Measurements from ENCODE around the gene SPG7.
A peak's percentile ranks its signal among the peaks of the same experiment; 100 is the strongest.

SPG7 gene

DNA sequence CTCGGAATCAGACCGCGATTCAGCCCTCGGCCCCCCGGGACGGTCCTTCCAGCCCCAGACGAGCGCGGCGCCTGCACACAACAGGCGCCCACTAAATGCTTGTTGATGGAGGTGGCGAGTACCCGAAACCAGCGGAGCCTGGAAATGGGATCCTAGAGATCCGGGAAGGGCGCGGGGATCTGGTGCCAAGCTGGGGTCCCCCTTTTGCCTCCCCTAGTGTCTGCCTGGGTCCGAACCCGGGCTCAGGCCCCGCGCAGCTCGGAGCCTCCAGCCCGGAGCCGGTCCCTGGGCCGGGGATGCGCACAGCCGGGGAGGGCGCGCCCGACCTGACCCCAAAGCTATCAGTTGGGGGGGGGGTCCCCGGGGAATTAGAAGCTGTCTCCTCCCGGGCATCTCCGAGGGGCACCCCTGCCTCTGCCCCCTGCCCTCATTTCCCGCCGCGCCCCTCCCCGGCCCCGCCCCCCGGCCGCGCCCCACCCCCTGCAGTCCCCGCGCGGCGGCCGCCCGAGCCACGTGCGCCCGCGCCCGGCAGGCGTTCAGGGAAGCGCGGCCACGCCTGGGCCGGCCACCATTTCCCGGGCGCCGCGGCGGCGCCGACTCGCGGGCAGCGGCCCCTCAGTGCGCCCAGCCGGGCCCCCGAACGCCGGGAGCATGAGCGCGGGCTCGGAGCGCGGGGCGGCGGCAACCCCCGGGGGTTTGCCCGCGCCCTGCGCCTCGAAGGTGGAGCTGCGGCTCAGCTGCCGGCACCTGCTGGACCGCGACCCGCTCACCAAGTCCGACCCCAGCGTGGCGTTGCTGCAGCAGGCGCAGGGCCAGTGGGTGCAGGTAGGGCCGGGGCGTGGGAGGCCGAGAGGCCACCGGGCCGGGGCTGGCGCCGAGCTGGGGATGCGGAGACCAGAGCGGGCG is 67.3 kb downstream of the SPG7 start, which contains the start of gene CPNE7:
TSS of gene CPNE7 (plus strand) at position 512 of the 906 bp plus-strand sequence. CDS start at position 652, 140 bp downstream.
- Histone ChIP-seq H3K79me2 (ENCODE audit: control insufficient read depth, insufficient read depth, low read length, poor library complexity) (no peaks in the 10 kb centered on the region), H4K91ac (ENCODE audit: low read depth, low read length) (peak within 1 kb of the TSS; percentile 13), H2BK5ac (ENCODE audit: low read depth, low read length, poor library complexity) (peak within 1 kb of the TSS; percentile 16), H3K27ac (ENCODE audit: low read depth, low read length) (no peak within 1 kb of the TSS), H3K23ac (ENCODE audit: low read length) (no peak within 1 kb of the TSS), H3K79me1 (ENCODE audit: low read length) (peaks cover 2% of the 10 kb centered on the region), H2AK5ac (ENCODE audit: low read length) (no peak within 1 kb of the TSS), H4K12ac (ENCODE audit: low read depth, low read length) (no peak within 1 kb of the TSS), H2AFZ (ENCODE audit: insufficient read depth, low read length, poor library complexity) (peak within 1 kb of the TSS; percentile 12), H3K14ac (ENCODE audit: low read length) (no peak within 1 kb of the TSS), H3K18ac (ENCODE audit: low read length) (no peak within 1 kb of the TSS), H2BK120ac (ENCODE audit: insufficient read depth, low read length, poor library complexity) (peak within 1 kb of the TSS; percentile 1), H3K4me1 (ENCODE audit: control insufficient read depth in 1 of 2, insufficient read depth in 2 of 2, low read length in 2 of 2) (peaks cover 14 to 19% of the 10 kb centered on the region in 2 experiments), H3K27me3 (ENCODE audit: insufficient read depth, low read length) (peaks cover 29% of the 10 kb centered on the region), H2BK12ac (ENCODE audit: low read length) (no peak within 1 kb of the TSS), H3K4me2 (ENCODE audit: low read length) (peak within 1 kb of the TSS; percentile 48), H3K4ac (ENCODE audit: low read depth, low read length) (no peak within 1 kb of the TSS), H3K9me3 (ENCODE audit: insufficient read depth, low read depth, low read length) (peaks cover 17% of the 10 kb centered on the region), H3K36me3 (ENCODE audit: control insufficient read depth in 1 of 2, insufficient read depth in 2 of 2, low read length in 2 of 2) (no peaks in the 10 kb centered on the region), H4K8ac (ENCODE audit: low read depth, low read length) (peak within 1 kb of the TSS; percentile 44), H3K9ac (ENCODE audit: low read length) (no peak within 1 kb of the TSS), H3K4me3 (ENCODE audit: low read depth, low read length) (no peak within 1 kb of the TSS)
- no CpG with 5 or more reads among the region's 103 CpGs for WGBS (ENCODE audit: extremely low coverage, insufficient coverage, insufficient read length)
- DNase-seq: no peak

DNA sequence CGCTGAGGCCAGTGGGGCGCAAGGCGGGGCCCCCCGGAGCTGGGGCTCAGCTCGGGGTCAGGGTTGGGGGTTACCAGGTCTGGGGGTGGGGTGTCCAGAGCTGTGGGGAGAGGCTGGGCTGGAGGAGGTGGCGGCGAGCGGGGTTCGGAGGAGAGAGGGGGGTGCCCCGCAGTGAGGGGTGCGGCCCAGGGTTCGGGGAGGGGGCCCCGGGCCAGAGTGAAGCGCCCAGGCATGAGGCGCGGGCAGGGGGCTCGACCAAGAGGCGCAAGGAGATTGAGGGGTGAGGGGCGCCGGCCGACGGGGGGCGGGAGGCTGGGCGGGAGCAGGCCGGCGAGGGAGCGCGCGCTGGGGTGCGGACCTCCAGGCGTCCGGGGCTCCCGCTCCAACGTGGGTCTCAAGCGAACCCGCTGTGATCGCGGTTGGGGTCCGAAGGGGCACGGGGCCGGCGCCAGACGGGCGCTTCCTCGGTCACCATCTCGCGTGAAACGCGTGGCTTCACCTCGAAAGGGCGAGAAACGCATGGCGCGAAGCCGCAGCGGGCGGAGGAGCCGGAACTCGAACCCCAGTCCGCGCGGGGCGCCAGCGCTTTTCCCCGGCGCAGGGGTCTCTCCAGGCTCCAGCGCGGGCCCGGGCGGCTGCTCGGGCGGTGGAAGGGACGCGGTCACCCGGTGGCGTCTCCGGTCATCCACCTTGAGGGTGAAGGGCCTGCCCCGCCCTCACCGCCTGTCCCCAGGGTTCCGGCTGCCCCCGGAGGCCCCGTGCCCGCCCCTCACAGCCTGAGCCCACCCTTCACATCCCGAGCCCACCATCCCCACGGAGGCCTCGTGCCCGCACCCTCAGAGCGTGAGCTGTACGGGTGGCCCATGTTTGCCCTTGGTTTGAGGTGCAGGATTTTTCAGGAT is 68.2 kb downstream of the SPG7 start:
- Histone ChIP-seq H3K36me3 (ENCODE audit: control insufficient read depth in 1 of 2, insufficient read depth in 2 of 2, low read length in 2 of 2) (no peaks in the 10 kb centered on the region), H3K27me3 (ENCODE audit: insufficient read depth, low read length) (peaks cover 29% of the 10 kb centered on the region), H3K79me2 (ENCODE audit: control insufficient read depth, insufficient read depth, low read length, poor library complexity) (no peaks in the 10 kb centered on the region), H4K8ac (ENCODE audit: low read depth, low read length) (no peak overlapping the region), H3K79me1 (ENCODE audit: low read length) (peaks cover 2% of the 10 kb centered on the region), H2BK12ac (ENCODE audit: low read length) (no peak overlapping the region), H2AK5ac (ENCODE audit: low read length) (no peak overlapping the region), H4K91ac (ENCODE audit: low read depth, low read length) (no peak overlapping the region), H3K27ac (ENCODE audit: low read depth, low read length) (no peak overlapping the region), H3K23ac (ENCODE audit: low read length) (no peak overlapping the region), H3K18ac (ENCODE audit: low read length) (no peak overlapping the region), H4K12ac (ENCODE audit: low read depth, low read length) (no peak overlapping the region), H3K4me2 (ENCODE audit: low read length) (peak overlapping the region; percentile 48), H3K4me1 (ENCODE audit: control insufficient read depth in 1 of 2, insufficient read depth in 2 of 2, low read length in 2 of 2) (peaks cover 20 to 24% of the 10 kb centered on the region in 2 experiments), H3K4ac (ENCODE audit: low read depth, low read length) (no peak overlapping the region), H2AFZ (ENCODE audit: insufficient read depth, low read length, poor library complexity) (no peak overlapping the region), H2BK120ac (ENCODE audit: insufficient read depth, low read length, poor library complexity) (no peak overlapping the region), H3K14ac (ENCODE audit: low read length) (no peak overlapping the region), H3K9ac (ENCODE audit: low read length) (no peak overlapping the region), H2BK5ac (ENCODE audit: low read depth, low read length, poor library complexity) (no peak overlapping the region), H3K4me3 (ENCODE audit: low read depth, low read length) (no peak overlapping the region), H3K9me3 (ENCODE audit: insufficient read depth, low read depth, low read length) (peaks cover 22% of the 10 kb centered on the region)
- WGBS (ENCODE audit: extremely low coverage, insufficient coverage, insufficient read length): no CpG with 5 or more reads among the region's 89 CpGs
- DNase-seq: no peak

DNA sequence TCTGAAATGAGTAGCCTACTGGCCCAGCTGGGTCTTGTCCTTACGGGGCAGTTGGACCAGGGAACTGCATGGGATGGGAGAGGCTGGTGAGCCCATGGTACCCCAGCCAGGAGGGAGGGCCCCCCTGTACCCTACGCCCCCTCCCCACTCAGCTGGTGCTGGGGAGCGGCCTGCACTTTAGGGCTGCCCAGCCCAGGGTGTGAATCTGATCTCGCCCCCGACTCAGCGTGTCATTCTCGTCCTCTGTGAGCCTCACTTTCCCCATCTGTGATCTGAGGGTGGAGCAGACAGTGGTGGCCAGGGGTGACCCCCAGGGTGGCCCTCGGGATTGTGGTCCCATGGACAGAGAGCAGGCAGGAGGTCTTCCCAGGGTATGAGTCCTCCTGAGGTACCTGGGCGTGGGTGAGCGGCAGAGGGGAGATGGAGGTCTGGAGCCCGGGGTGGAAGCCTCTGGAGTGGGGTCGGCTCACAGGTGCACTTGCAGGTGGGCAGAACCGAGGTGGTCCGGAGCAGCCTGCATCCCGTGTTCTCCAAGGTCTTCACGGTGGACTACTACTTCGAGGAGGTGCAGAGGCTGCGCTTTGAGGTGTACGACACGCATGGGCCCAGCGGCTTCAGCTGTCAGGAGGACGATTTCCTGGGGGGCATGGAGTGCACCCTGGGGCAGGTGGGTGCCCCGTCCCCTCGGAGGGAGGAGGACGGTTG is 69.0 kb downstream of the SPG7 start:
- no peak overlapping the region for H3K23ac ChIP-seq (ENCODE audit: low read length)
- peaks cover 29% of the 10 kb centered on the region for H3K27me3 ChIP-seq (ENCODE audit: insufficient read depth, low read length)

DNA sequence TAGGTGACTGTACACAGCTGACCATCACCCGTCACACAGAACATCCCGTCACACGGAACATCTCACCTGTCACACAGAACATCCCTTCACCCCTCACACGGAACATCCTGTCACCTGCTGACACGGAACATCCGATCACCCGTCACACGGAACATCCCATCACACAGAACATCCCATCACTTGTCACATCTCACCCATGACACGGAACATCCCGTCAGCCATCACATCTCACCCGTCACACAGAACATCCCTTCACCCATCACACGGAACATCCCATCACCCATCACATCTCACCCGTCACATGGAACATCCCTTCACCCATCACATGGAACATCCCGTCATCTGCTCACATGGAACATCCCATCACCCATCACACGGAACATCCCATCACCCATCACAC is 71.1 kb downstream of the SPG7 start:
- H3K4me3 ChIP-seq (ENCODE audit: low read depth, low read length): no peak overlapping the region
- no peak overlapping the region for H2BK12ac ChIP-seq (ENCODE audit: low read length)
- 67% methylated on average over 3 of the region's 15 CpGs for WGBS (ENCODE audit: extremely low coverage, insufficient coverage, insufficient read length)

More for the DNA sequence above, 69.0 kb downstream of the SPG7 start:
- no peak for DNase-seq
- peaks cover 19% of the 10 kb centered on the region for H3K9me3 ChIP-seq (ENCODE audit: insufficient read depth, low read depth, low read length)
- H2BK120ac ChIP-seq (ENCODE audit: insufficient read depth, low read length, poor library complexity): no peak overlapping the region
- peaks cover 26 to 32% of the 10 kb centered on the region in 2 experiments for H3K4me1 ChIP-seq (ENCODE audit: control insufficient read depth in 1 of 2, insufficient read depth in 2 of 2, low read length in 2 of 2)
- no peak overlapping the region for H3K27ac ChIP-seq (ENCODE audit: low read depth, low read length)
- no peak overlapping the region for H3K14ac ChIP-seq (ENCODE audit: low read length)
- no peaks in the 10 kb centered on the region for H3K79me2 ChIP-seq (ENCODE audit: control insufficient read depth, insufficient read depth, low read length, poor library complexity)
- H3K36me3 ChIP-seq (ENCODE audit: control insufficient read depth in 1 of 2, insufficient read depth in 2 of 2, low read length in 2 of 2): no peaks in the 10 kb centered on the region
- H4K12ac ChIP-seq (ENCODE audit: low read depth, low read length): no peak overlapping the region
- H3K18ac ChIP-seq (ENCODE audit: low read length): no peak overlapping the region
- H2AFZ ChIP-seq (ENCODE audit: insufficient read depth, low read length, poor library complexity): no peak overlapping the region
- no peak overlapping the region for H3K4ac ChIP-seq (ENCODE audit: low read depth, low read length)
- no peak overlapping the region for H3K4me2 ChIP-seq (ENCODE audit: low read length)
- H3K9ac ChIP-seq (ENCODE audit: low read length): no peak overlapping the region
- no peak overlapping the region for H2AK5ac ChIP-seq (ENCODE audit: low read length)
- H3K4me3 ChIP-seq (ENCODE audit: low read depth, low read length): no peak overlapping the region
- WGBS (ENCODE audit: extremely low coverage, insufficient coverage, insufficient read length): no CpG with 5 or more reads among the region's 25 CpGs
- H3K79me1 ChIP-seq (ENCODE audit: low read length): peaks cover 2% of the 10 kb centered on the region
- H4K91ac ChIP-seq (ENCODE audit: low read depth, low read length): no peak overlapping the region
- H2BK5ac ChIP-seq (ENCODE audit: low read depth, low read length, poor library complexity): no peak overlapping the region
- H4K8ac ChIP-seq (ENCODE audit: low read depth, low read length): no peak overlapping the region
- no peak overlapping the region for H2BK12ac ChIP-seq (ENCODE audit: low read length)

More for the DNA sequence above, 71.1 kb downstream of the SPG7 start:
- DNase-seq: no peak
- no peak overlapping the region for H2AFZ ChIP-seq (ENCODE audit: insufficient read depth, low read length, poor library complexity)
- no peaks in the 10 kb centered on the region for H3K79me2 ChIP-seq (ENCODE audit: control insufficient read depth, insufficient read depth, low read length, poor library complexity)
- no peak overlapping the region for H3K23ac ChIP-seq (ENCODE audit: low read length)
- peaks cover 29% of the 10 kb centered on the region for H3K27me3 ChIP-seq (ENCODE audit: insufficient read depth, low read length)
- H2AK5ac ChIP-seq (ENCODE audit: low read length): no peak overlapping the region
- no peak overlapping the region for H3K4me2 ChIP-seq (ENCODE audit: low read length)
- peaks cover 19% of the 10 kb centered on the region for H3K9me3 ChIP-seq (ENCODE audit: insufficient read depth, low read depth, low read length)
- no peak overlapping the region for H3K4ac ChIP-seq (ENCODE audit: low read depth, low read length)
- no peak overlapping the region for H3K18ac ChIP-seq (ENCODE audit: low read length)
- H3K4me1 ChIP-seq (ENCODE audit: control insufficient read depth in 1 of 2, insufficient read depth in 2 of 2, low read length in 2 of 2): peaks cover 20 to 28% of the 10 kb centered on the region in 2 experiments
- H3K14ac ChIP-seq (ENCODE audit: low read length): no peak overlapping the region
- H4K91ac ChIP-seq (ENCODE audit: low read depth, low read length): no peak overlapping the region
- H2BK120ac ChIP-seq (ENCODE audit: insufficient read depth, low read length, poor library complexity): no peak overlapping the region
- H3K79me1 ChIP-seq (ENCODE audit: low read length): peaks cover 5% of the 10 kb centered on the region
- H3K36me3 ChIP-seq (ENCODE audit: control insufficient read depth in 1 of 2, insufficient read depth in 2 of 2, low read length in 2 of 2): no peaks in the 10 kb centered on the region
- no peak overlapping the region for H4K8ac ChIP-seq (ENCODE audit: low read depth, low read length)
- no peak overlapping the region for H4K12ac ChIP-seq (ENCODE audit: low read depth, low read length)
- no peak overlapping the region for H3K9ac ChIP-seq (ENCODE audit: low read length)
- H2BK5ac ChIP-seq (ENCODE audit: low read depth, low read length, poor library complexity): no peak overlapping the region
- no peak overlapping the region for H3K27ac ChIP-seq (ENCODE audit: low read depth, low read length)

Measured in trophoblast cell (in vitro differentiated cells and primary cell).